K562 (cell line): ENCODE results near the gene RNU6-7. TPM values are rescaled to one million over a fixed set of nuclear protein-coding genes. Genes with fewer than 3 reads are reported as not detected.

ENCODE experiments used
- ATAC-seq: fragments of 200-7000 bp; cut with Tn5 transposase; 3 replicates; pipeline ENCODE4 v1.9.1; 2020; ENCODE audit warnings: moderate library complexity
- BruUV-seq: library from RNA; stranded (reverse); fragments of 400-500 nt; replicated peaks from 2 replicates; lab custom pipeline; 2021; lab: Mats Ljungman, UMichigan
- CTCF ChIA-PET: fragments of 300-600 bp; formaldehyde crosslinking; extraction: SDS; loops from one replicate; lab custom pipeline; 2021; ENCODE audit warnings: low intra/inter-chr PET ratio; lab: Yijun Ruan, JAX
- POLR2A ChIA-PET: fragments of 300-600, 350-650 bp; sonication (Branson Sonifier 250); formaldehyde crosslinking; extraction: SDS; loops from one replicate; lab custom pipeline; 2021; ENCODE audit warnings: antibody characterized with exemption, inconsistent platforms; lab: Yijun Ruan, JAX
- DNase-seq, 4 experiments: peaks; one replicate each; pipeline versions ENCODE4 v3.0.0 to v3.0.0-alpha.2; 2011 to 2018; ENCODE audit warnings: low spot score in 3 of 4, mixed read lengths in 3 of 4; ENCODE audit errors: extremely low read depth in 1 of 4
- FAIRE-seq: peaks from 2 replicates; lab custom pipeline; 2011; peaks lifted over from hg19 to GRCh38; lab: Jason Lieb, UNC
- H2AFZ ChIP-seq: 2 replicates; pipeline ENCODE4 v1.6.0; 2011; ENCODE audit warnings: low read depth, low read length, control low read depth, inconsistent platforms
- H3K27ac ChIP-seq: fragments of 200-600 bp; 3 replicates; pipeline ENCODE4 v1.8.0; 2011; ENCODE audit warnings: low read depth, mild to moderate bottlenecking, control low read depth, inconsistent platforms, low read length, moderate library complexity, mixed read lengths; ENCODE audit errors: extremely low read depth
- H3K27me3 ChIP-seq, 2 experiments: fragments of 300-600 bp in 1 of 2; 2 replicates in 1 of 2; 3 replicates in 1 of 2; pipeline versions ENCODE4 v1.6.0 to v1.8.0; 2011; ENCODE audit warnings: inconsistent platforms in 2 of 2, low read length in 2 of 2, mild to moderate bottlenecking in 1 of 2, mixed read lengths in 1 of 2, moderate library complexity in 1 of 2; ENCODE audit not compliant: control insufficient read depth in 2 of 2, insufficient read depth in 2 of 2
- H3K36me3 ChIP-seq: fragments of 300-600 bp; 3 replicates; pipeline ENCODE4 v1.8.0; 2011; ENCODE audit warnings: mild to moderate bottlenecking, low read length, inconsistent platforms; ENCODE audit not compliant: control insufficient read depth, insufficient read depth
- H3K4me1 ChIP-seq, 2 experiments: fragments of 200-600 bp in 1 of 2; replicated peaks in 1 of 2; 2 replicates in 1 of 2; 3 replicates in 1 of 2; pipeline versions ENCODE4 v1.5.1 to v1.8.0; 2011; ENCODE audit warnings: inconsistent platforms in 2 of 2, low read length in 2 of 2, mild to moderate bottlenecking in 1 of 2, mixed read lengths in 1 of 2, moderate library complexity in 1 of 2; ENCODE audit not compliant: control insufficient read depth in 2 of 2, insufficient read depth in 2 of 2
- H3K4me2 ChIP-seq: 2 replicates; pipeline ENCODE4 v1.6.1; 2011; ENCODE audit warnings: low read length, control low read depth, inconsistent platforms, mixed read lengths; ENCODE audit not compliant: insufficient read depth
- H3K4me3 ChIP-seq: fragments of 200-600 bp; sonication (generic), shearing (Covaris generic); 2 replicates; pipeline ENCODE4 v1.5.1; 2016; ENCODE audit warnings: control low read depth, inconsistent platforms
- H3K79me2 ChIP-seq: fragments of 200-600 bp; 3 replicates; pipeline ENCODE4 v1.8.0; 2011; ENCODE audit warnings: low read length, inconsistent platforms; ENCODE audit not compliant: control insufficient read depth, insufficient read depth
- H3K9ac ChIP-seq, 2 experiments: 2 replicates each; pipeline versions ENCODE4 v1.6.0 to v1.6.1; 2011; ENCODE audit warnings: low read depth in 2 of 2, low read length in 2 of 2, control low read depth in 1 of 2, inconsistent platforms in 1 of 2, mild to moderate bottlenecking in 1 of 2, mixed read lengths in 1 of 2; ENCODE audit not compliant: insufficient read depth in 1 of 2
- H3K9me1 ChIP-seq: one replicate; pipeline ENCODE4 v1.6.0; 2011; ENCODE audit warnings: inconsistent platforms, mild to moderate bottlenecking, low read length, moderate library complexity; ENCODE audit not compliant: control insufficient read depth, insufficient read depth
- H3K9me3 ChIP-seq: replicated peaks from 2 replicates; pipeline ENCODE4 v1.5.1; 2011; ENCODE audit warnings: low read depth, low read length, inconsistent platforms; ENCODE audit not compliant: control insufficient read depth, insufficient read depth
- H4K20me1 ChIP-seq: replicated peaks from 2 replicates; pipeline ENCODE4 v1.6.1; 2011; ENCODE audit warnings: low read length, inconsistent platforms, mixed read lengths; ENCODE audit not compliant: control insufficient read depth, insufficient read depth
- CREM ChIP-seq: IDR thresholded peaks from 2 replicates; pipeline ENCODE4 v1.6.1; 2014; ENCODE audit warnings: antibody characterized with exemption, low read depth
- FOXJ3 ChIP-seq: sonication (generic); formaldehyde crosslinking; IDR thresholded peaks from 2 replicates; pipeline ENCODE4 v1.4.0; 2020; ENCODE audit warnings: mild to moderate bottlenecking, missing genetic modification reagents
- MYC ChIP-seq, 2 experiments: fragments of 250-450 bp in 1 of 2; sonication (Bioruptor Pico) in 1 of 2; IDR thresholded peaks; 2 replicates each; pipeline versions ENCODE4 v1.5.1 to v1.6.1; 2012 to 2021; ENCODE audit warnings: low read depth in 2 of 2, borderline replicate concordance in 1 of 2, improper control_type of control experiment in 1 of 2, low read length in 1 of 2, mild to moderate bottlenecking in 1 of 2, moderate library complexity in 1 of 2
- POLR2B ChIP-seq: fragments of 450-650 bp; IDR thresholded peaks from 2 replicates; pipeline ENCODE4 v1.6.1; 2018; ENCODE audit warnings: low read depth; ENCODE audit not compliant: partially characterized antibody
- RNF2 ChIP-seq: sonication (generic); IDR thresholded peaks from 2 replicates; pipeline ENCODE4 v1.6.1; 2016
- SMARCA4 ChIP-seq: fragments of 450-650 bp; IDR thresholded peaks from 2 replicates; pipeline ENCODE4 v1.6.1; 2016
- TCF3 ChIP-seq: sonication (generic); formaldehyde crosslinking; IDR thresholded peaks from 2 replicates; pipeline ENCODE4 v1.4.0; 2020; ENCODE audit warnings: mild to moderate bottlenecking, missing genetic modification reagents
- USF2 ChIP-seq: sonication (generic); formaldehyde crosslinking; IDR thresholded peaks from 2 replicates; pipeline ENCODE4 v1.5.0; 2020; ENCODE audit warnings: missing genetic modification reagents
- ZNF140 ChIP-seq: fragments of 250-450 bp; sonication (Bioruptor Pico); IDR thresholded peaks from 2 replicates; pipeline ENCODE4 v1.8.0; 2021; ENCODE audit warnings: moderate library complexity, mild to moderate bottlenecking, inconsistent platforms
- ZNF143 ChIP-seq: sonication (generic); formaldehyde crosslinking; IDR thresholded peaks from 2 replicates; pipeline ENCODE4 v1.9.0; 2022; ENCODE audit warnings: mild to moderate bottlenecking, missing genetic modification reagents
- ZNF407 ChIP-seq: fragments of 450-650 bp; IDR thresholded peaks from 2 replicates; pipeline ENCODE4 v1.6.1; 2016; ENCODE audit warnings: low read depth
- ZNF740 ChIP-seq, 3 experiments: fragments of 200-800 bp in 1 of 3; sonication (Bioruptor generic) in 1 of 3; sonication (generic) in 1 of 3; formaldehyde crosslinking in 1 of 3; IDR thresholded peaks; 2 replicates each; pipeline versions ENCODE4 v1.6.1 to v1.8.0; 2016 to 2022; ENCODE audit warnings: mild to moderate bottlenecking in 2 of 3, missing compliant biosample characterization in 2 of 3, missing genetic modification characterization in 2 of 3, missing genetic modification reagents in 1 of 3
- WGBS: fragments of 100-300 bp; shearing (Covaris generic); methylation state at CpG from one replicate; pipeline ENCODE4 v1.1.6; 2016; ENCODE audit warnings: low coverage, mixed read lengths; ENCODE audit not compliant: insufficient coverage; ENCODE audit errors: missing lambda C conversion rate; 5-methylcytosine and 5-hydroxymethylcytosine counted together
- in situ Hi-C: fragments of 300-500 bp; cut with MboI; formaldehyde crosslinking; loops from 4 replicates; pipeline ENCODE4 v1.15.0; 2018; ENCODE audit warnings: inconsistent platforms, mixed read lengths
- intact Hi-C: fragments of 100-400 bp; cut with micrococcal nuclease; formaldehyde crosslinking; loops from 2 replicates; pipeline ENCODE4 v1.14.2; 2022
- polyA plus RNA-seq, 8 experiments: library from polyadenylated mRNA; depleted of rRNA in 4 of 8; stranded (reverse) in 5 of 8; unstranded in 3 of 8; fragments of >200 nt; fragmentation: Nextera tagmentation in 2 of 8; fragmentation: Illumina TruSeq in 1 of 8; extraction: Ambion mirVana in 2 of 8; extraction: Trizol in 1 of 8; gene quantifications; 2 replicates each; pipeline versions ENCODE4 v1.2.1 to v1.2.3, GENCODE V29; 2011 to 2014; ENCODE audit warnings: inconsistent platforms in 1 of 8, missing spikeins in 1 of 8
- total RNA-seq, 7 experiments: library from RNA; depleted of rRNA in 6 of 7; stranded (reverse); fragments of >200 nt in 6 of 7; fragmentation: Illumina TruSeq in 2 of 7; extraction: Trizol in 2 of 7; gene quantifications; 2 replicates each; pipeline versions ENCODE4 v1.2.1 to v1.2.3, GENCODE V29; 2011 to 2021; ENCODE audit warnings: low replicate concordance in 1 of 7

RNU6-7 gene
- total and polyA plus RNA-seq, 9 of the 15 experiments (the other 6 are each of a cell fraction or from before 2014, with no cell fraction given) = not detected

GRCh38 chr14:32224737-32225377, 23.0 kb downstream of the RNU6-7 start:
- peak; percentile 23 to 31 (median 26) for DNase-seq
- intact Hi-C loops (no loop called here), in situ Hi-C loops (no loop called here)
- no peaks in the 10 kb centered on the region for H3K27me3 ChIP-seq
- ATAC-seq = peak; percentile 92
- ChIA-PET CTCF (interaction anchor here (0.7 kb wide), 1 partner anchor 183 kb away, joined by 3 read pairs; no protein-coding TSS in a partner anchor), POLR2A (interaction anchor here (0.6 kb wide), 1 partner anchor 21 kb away, joined by 3 read pairs; no protein-coding TSS in a partner anchor)
- H3K27ac ChIP-seq = no peak overlapping the region
- peak; percentile 76 for FAIRE-seq
- H3K4me1 ChIP-seq = no peaks in the 10 kb centered on the region
- 12% methylated on average over 6 of the region's 6 CpGs for WGBS
- H3K9me3 ChIP-seq = no peaks in the 10 kb centered on the region
- H3K4me2 ChIP-seq = no peak overlapping the region
- no peaks in the 10 kb centered on the region for H3K9me1 ChIP-seq
- no peak overlapping the region for H2AFZ ChIP-seq
- H3K36me3 ChIP-seq = no peaks in the 10 kb centered on the region
- no peak overlapping the region for H3K4me3 ChIP-seq
- no peaks in the 10 kb centered on the region for H4K20me1 ChIP-seq
- BruUV-seq = no TSS peak
- no peak overlapping the region for H3K9ac ChIP-seq
- H3K79me2 ChIP-seq = no peaks in the 10 kb centered on the region
- TF ChIP-seq ZNF407 = no peak
- no peak for TF ChIP-seq RNF2
- no peak for TF ChIP-seq FOXJ3 (CRISPR knock-in tag)
- 0 out of 2 replicates have a peak, but pooled peaks have one; percentile 25 for TF ChIP-seq SMARCA4
- no peak for TF ChIP-seq ZNF740 (CRISPR knock-in tag; IDR thresholded peaks at IDR 0.05)
- no peak for TF ChIP-seq ZNF740 (tag; IDR thresholded peaks at IDR 0.05)
- TF ChIP-seq CREM = peak; percentile 25; the same call in 1 of the 2 replicates
- TF ChIP-seq ZNF140 = no peak
- no peak for TF ChIP-seq ZNF143 (CRISPR knock-in tag)
- no peak for TF ChIP-seq USF2 (CRISPR knock-in tag)
- TF ChIP-seq MYC (IDR thresholded peaks at IDR 0.05; ENCODE audit: low read depth, low read length) = no peak
- no peak for TF ChIP-seq MYC (CRISPR knock-in tag; IDR thresholded peaks at IDR 0.05; ENCODE audit: borderline replicate concordance, low read depth)
- TF ChIP-seq POLR2B = no peak
- TF ChIP-seq TCF3 (CRISPR knock-in tag) = no peak
